AG09309 (cell line): ENCODE measurements around the gene RAB11FIP3.

ENCODE experiments used
- DNase-seq: peaks from one replicate; pipeline ENCODE4 v3.0.0-alpha.2; 2010; ENCODE audit warnings: low read depth
- H3K4me3 ChIP-seq: 2 replicates; pipeline ENCODE4 v1.5.1; 2011; ENCODE audit warnings: mild to moderate bottlenecking, low read depth, low read length, moderate library complexity; ENCODE audit not compliant: control insufficient read depth
- TF ChIP-seq, protein P1 (sequence below): IDR thresholded peaks from 2 replicates; pipeline ENCODE4 v1.5.1; 2011; ENCODE audit warnings: mild to moderate bottlenecking, low read depth, low read length, inconsistent platforms; ENCODE audit not compliant: insufficient read depth, control insufficient read depth; ENCODE audit errors: missing control alignments

RAB11FIP3 gene

DNA sequence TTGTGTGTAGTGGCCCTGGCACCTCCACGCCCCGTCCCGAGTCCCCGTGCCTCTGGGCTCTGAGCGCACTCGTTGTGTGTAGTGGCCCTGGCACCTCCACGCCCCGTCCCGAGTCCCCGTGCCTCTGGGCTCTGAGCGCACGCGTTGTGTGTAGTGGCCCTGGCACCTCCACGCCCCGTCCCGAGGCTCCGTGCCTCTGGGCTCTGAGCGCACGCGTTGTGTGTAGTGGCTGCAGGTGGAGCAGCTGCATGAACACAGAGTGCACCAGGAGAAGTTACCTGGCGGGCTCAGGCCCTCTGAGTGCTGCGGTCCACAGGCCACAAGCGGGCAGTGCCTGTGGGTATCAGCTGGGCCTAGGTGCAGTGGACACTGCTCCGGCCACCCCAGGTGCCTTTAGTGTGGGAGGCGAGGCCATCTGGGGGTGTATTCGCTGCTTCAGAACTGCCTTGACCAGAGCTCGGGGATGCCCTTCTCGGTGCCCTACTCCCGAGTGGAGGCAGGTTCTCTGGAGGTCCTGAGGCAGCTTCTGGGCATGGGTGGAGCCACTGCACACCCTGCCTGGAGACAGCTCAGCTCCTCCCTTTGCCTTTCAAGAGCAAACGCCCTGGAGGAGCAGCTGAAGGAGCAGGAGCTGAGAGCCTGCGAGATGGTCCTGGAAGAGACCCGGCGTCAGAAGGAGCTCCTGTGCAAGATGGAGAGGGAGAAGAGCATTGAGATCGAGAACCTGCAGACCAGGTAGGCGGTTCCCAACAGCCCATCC is 84.8 kb downstream of the RAB11FIP3 start:
- DNase-seq: no peak
- no peak overlapping the region for H3K4me3 ChIP-seq
- TF ChIP-seq, protein P1, sequence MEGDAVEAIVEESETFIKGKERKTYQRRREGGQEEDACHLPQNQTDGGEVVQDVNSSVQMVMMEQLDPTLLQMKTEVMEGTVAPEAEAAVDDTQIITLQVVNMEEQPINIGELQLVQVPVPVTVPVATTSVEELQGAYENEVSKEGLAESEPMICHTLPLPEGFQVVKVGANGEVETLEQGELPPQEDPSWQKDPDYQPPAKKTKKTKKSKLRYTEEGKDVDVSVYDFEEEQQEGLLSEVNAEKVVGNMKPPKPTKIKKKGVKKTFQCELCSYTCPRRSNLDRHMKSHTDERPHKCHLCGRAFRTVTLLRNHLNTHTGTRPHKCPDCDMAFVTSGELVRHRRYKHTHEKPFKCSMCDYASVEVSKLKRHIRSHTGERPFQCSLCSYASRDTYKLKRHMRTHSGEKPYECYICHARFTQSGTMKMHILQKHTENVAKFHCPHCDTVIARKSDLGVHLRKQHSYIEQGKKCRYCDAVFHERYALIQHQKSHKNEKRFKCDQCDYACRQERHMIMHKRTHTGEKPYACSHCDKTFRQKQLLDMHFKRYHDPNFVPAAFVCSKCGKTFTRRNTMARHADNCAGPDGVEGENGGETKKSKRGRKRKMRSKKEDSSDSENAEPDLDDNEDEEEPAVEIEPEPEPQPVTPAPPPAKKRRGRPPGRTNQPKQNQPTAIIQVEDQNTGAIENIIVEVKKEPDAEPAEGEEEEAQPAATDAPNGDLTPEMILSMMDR: no peak

DNA sequence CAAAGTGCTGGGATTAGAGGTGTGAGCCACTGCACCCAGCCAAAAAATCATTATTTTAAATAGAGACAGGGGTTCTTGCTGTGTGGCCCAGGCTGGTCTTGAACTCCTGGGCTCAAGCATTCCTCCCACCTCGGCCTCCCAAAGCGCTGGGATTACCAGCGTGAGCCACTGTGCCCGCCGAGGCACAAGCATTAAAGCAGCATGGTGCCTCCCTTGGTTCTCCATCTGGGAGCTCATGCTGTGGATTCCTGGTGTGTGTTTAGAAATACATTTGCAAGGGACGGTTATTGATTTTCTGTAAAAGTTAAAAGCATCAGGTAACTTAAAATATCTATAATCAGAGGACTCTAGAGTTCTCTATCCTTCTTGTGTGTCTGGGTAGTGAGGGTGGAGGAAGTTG is 87.4 kb downstream of the RAB11FIP3 start:
- DNase-seq: no peak
- TF ChIP-seq, protein P1: no peak
- no peak overlapping the region for H3K4me3 ChIP-seq

DNA sequence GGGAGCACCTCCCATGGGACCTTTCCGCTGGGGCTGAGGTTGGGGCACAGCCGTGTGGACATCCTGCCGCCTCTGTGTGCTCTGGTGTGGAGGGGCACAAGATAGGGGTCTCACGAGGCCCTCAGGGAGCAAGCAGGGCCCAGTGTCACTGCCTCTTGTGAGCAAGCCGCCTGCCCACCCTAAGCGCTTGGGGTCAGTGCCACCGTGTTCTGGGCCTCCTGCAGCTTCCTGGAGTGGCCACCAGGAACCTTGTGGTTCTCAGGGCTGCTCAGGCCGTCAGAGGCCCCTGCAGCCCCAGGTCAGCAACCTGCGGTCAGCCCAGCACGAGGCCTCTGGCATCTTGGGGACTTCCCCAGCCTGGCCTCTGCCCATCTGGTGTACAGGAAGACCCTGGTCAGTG is 88.5 kb downstream of the RAB11FIP3 start:
- no peak for DNase-seq
- TF ChIP-seq, protein P1: no peak
- no peak overlapping the region for H3K4me3 ChIP-seq

DNA sequence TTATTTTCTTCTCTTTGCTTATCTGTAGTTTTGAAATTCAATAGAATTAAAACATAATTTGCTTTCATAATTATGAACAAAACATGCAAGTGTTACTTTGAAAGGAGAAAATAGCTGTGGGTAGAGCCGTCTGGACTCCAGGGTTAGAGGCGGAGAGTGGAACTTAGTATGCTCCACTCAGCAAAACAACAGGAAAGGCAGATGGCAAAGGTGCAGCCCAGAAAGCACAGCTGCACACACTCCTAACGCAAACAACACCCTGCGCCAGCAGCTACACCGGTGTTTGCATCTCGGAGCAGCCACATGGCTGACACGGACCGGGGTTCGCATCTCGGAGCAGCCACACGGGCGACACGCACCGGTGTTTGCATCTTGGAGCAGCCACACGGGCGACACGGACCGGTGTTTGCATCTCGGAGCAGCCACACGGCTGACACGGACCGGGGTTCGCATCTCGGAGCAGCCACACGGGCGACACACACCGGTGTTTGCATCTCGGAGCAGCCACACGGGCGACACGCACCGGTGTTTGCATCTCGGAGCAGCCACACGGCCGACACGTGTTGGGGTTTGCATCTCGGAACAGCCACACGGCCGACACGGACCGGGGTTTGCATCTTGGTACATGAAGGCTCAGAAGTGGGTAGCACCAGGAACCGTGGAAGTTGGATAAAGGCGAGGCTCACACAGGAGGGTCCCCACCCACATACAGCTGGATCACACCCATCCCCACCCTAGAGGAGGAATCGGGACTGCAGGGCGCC is 89.9 kb downstream of the RAB11FIP3 start:
- H3K4me3 ChIP-seq: no peak overlapping the region
- no peak for DNase-seq
- TF ChIP-seq, protein P1: no peak

DNA sequence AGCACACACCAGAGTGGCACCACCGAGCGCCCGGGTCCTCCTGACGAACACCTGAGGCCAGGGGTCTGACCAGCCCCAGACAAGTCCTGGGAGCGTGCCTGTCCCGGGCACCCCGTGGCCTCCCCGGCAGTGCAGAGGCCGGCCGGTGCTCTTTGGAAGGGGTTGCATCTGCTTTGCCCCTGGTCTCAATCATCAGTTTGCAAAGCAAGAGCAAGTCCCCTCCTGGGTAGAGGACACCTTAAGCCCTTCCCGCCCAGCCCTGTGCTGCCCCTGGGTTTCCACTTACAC is 90.4 kb downstream of the RAB11FIP3 start:
- TF ChIP-seq, protein P1: no peak
- H3K4me3 ChIP-seq: no peak overlapping the region
- no peak for DNase-seq

DNA sequence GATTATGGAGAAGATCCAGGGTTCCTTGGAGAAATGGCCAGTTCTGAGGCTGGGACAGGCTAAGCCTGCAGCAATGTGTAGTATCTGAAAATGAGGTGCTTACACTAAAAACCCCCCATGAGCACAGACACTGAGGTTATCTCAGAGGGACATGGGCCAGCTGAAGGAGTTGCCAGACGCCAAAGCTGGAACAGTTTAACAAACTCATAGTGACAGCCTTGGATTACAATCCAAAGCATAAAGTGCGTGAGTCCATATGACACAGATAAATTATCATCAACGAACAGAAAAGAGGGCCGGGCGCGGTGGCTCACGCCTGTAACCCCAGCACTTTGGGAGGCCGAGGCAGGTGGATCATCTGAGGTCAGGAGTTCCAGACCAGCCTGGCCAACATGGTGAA is 90.9 kb downstream of the RAB11FIP3 start:
- DNase-seq: no peak
- TF ChIP-seq, protein P1: no peak
- no peak overlapping the region for H3K4me3 ChIP-seq

DNA sequence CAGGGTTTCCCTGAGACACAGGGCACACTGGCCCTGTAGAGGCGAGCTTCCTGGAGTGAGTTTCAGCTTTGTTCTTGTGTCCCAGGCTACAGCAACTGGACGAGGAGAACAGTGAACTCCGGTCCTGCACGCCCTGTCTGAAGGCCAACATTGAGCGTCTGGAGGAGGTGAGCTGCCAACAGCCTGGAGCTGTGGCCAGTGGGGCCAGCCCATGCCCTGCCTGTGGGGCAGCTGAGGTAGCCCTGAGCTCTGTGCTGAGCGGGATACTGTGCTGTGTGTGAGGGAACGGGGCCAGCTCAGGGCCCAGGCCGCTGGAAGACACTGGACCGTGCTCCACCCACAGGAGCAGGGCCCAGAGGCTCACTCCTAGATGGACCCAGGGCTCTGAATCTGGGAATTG is 93.4 kb downstream of the RAB11FIP3 start:
- TF ChIP-seq, protein P1: no peak
- no peak overlapping the region for H3K4me3 ChIP-seq
- DNase-seq: no peak
